Measurements from ENCODE around the gene CACNA1D. TPM values are rescaled to one million over a fixed set of nuclear protein-coding genes. Genes with fewer than 3 reads are reported as not detected.
A peak's percentile ranks its signal among the peaks of the same experiment; 100 is the strongest.

The CACNA1D gene
- total and polyA plus RNA-seq, 2 experiments from 2014 or later, result 41.0 to 159 TPM

- Histone ChIP-seq H3K27ac (peak overlapping the region; percentile 97), H3K4me3 (no peak overlapping the region)
- no peak for TF ChIP-seq CTCF (IDR thresholded peaks at IDR 0.05; ENCODE audit: low read depth, low read length)
Measured at GRCh38 chr3:53672981-53673380, 178.6 kb downstream of the CACNA1D start.

GRCh38 chr3:53673722-53674350 is 179.4 kb downstream of the CACNA1D start:
- DNase-seq (ENCODE audit: low read depth in 1 of 2, low spot score in 1 of 2), result no peak
- H3K27me3 ChIP-seq, result no peaks in the 10 kb centered on the region
- TF ChIP-seq CTCF (IDR thresholded peaks at IDR 0.05; ENCODE audit: low read depth, low read length), result no peak
- H3K4me1 ChIP-seq (ENCODE audit: low read depth), result peaks cover 83% of the 10 kb centered on the region
- H3K9me3 ChIP-seq (ENCODE audit: low read depth), result no peaks in the 10 kb centered on the region
- H3K36me3 ChIP-seq, result no peaks in the 10 kb centered on the region
- no peak overlapping the region for H3K4me3 ChIP-seq
- peak overlapping the region; percentile 97 for H3K27ac ChIP-seq

More at GRCh38 chr3:53672981-53673380, 178.6 kb downstream of the CACNA1D start:
- Histone ChIP-seq H3K36me3 (no peaks in the 10 kb centered on the region), H3K9me3 (ENCODE audit: low read depth) (no peaks in the 10 kb centered on the region), H3K4me1 (ENCODE audit: low read depth) (peaks cover 74% of the 10 kb centered on the region), H3K27me3 (no peaks in the 10 kb centered on the region)
- no peak for DNase-seq (ENCODE audit: low read depth in 1 of 2, low spot score in 1 of 2)

- Histone ChIP-seq H3K9me3 (ENCODE audit: low read depth) (no peaks in the 10 kb centered on the region), H3K36me3 (no peaks in the 10 kb centered on the region), H3K4me3 (no peak overlapping the region), H3K4me1 (ENCODE audit: low read depth) (peaks cover 81% of the 10 kb centered on the region), H3K27me3 (no peaks in the 10 kb centered on the region), H3K27ac (peak overlapping the region; percentile 97)
- TF ChIP-seq CTCF (IDR thresholded peaks at IDR 0.05; ENCODE audit: low read depth, low read length), result no peak
- DNase-seq (ENCODE audit: low read depth in 1 of 2, low spot score in 1 of 2), result no peak
Measured at GRCh38 chr3:53674582-53674981, 180.2 kb downstream of the CACNA1D start.

- Histone ChIP-seq H3K9me3 (ENCODE audit: low read depth) (no peaks in the 10 kb centered on the region), H3K27ac (peak overlapping the region; percentile 97), H3K4me1 (ENCODE audit: low read depth) (peaks cover 79% of the 10 kb centered on the region), H3K27me3 (no peaks in the 10 kb centered on the region), H3K36me3 (no peaks in the 10 kb centered on the region), H3K4me3 (no peak overlapping the region)
- no peak for TF ChIP-seq CTCF (IDR thresholded peaks at IDR 0.05; ENCODE audit: low read depth, low read length)
- DNase-seq (ENCODE audit: low read depth in 1 of 2, low spot score in 1 of 2), result peak in 1 of 2 donors; percentile 59
Measured at GRCh38 chr3:53675022-53675697, 180.7 kb downstream of the CACNA1D start.

- Histone ChIP-seq H3K27ac (peak overlapping the region; percentile 97), H3K36me3 (no peaks in the 10 kb centered on the region), H3K27me3 (no peaks in the 10 kb centered on the region), H3K9me3 (ENCODE audit: low read depth) (no peaks in the 10 kb centered on the region), H3K4me3 (no peak overlapping the region), H3K4me1 (ENCODE audit: low read depth) (peaks cover 77% of the 10 kb centered on the region)
- TF ChIP-seq CTCF (IDR thresholded peaks at IDR 0.05; ENCODE audit: low read depth, low read length), result no peak
- DNase-seq (ENCODE audit: low read depth in 1 of 2, low spot score in 1 of 2), result no peak
Measured at GRCh38 chr3:53675942-53676341, 181.5 kb downstream of the CACNA1D start.
